Measurements from ENCODE around the gene MACROD2.

The MACROD2 gene

DNA sequence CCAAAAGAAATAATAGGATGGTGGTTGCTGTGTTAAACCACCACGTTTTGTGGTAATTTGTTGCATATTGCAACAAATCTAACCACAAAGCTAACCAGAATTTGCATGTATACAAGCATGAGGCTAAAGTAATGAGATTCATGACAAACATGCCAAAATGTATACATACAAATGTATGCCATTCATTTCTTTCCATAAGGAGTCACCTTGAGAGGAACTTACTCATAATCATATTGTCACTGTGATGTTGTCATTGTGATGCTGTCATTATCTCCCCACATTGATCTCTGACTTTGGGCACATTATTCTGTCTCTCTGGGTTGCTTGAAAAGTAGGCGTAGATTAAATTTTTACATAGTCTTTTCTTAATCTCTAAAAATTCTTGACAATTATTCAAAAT lies 1228.9 kb downstream of the MACROD2 start:
- peaks cover 7% of the 10 kb centered on the region for H3K4me1 ChIP-seq (ENCODE audit: control insufficient read depth, insufficient read depth, low read length)
- H3K9ac ChIP-seq (ENCODE audit: low read depth, low read length), result no peak overlapping the region
- no peaks in the 10 kb centered on the region for H3K9me3 ChIP-seq (ENCODE audit: control insufficient read depth, insufficient read depth, low read length)
- H3K4me3 ChIP-seq (ENCODE audit: low read depth, low read length), result no peak overlapping the region
- no peaks in the 10 kb centered on the region for H3K27me3 ChIP-seq (ENCODE audit: control insufficient read depth, insufficient read depth, low read length)
- H3K36me3 ChIP-seq (ENCODE audit: control insufficient read depth, insufficient read depth, low read length), result no peaks in the 10 kb centered on the region

DNA sequence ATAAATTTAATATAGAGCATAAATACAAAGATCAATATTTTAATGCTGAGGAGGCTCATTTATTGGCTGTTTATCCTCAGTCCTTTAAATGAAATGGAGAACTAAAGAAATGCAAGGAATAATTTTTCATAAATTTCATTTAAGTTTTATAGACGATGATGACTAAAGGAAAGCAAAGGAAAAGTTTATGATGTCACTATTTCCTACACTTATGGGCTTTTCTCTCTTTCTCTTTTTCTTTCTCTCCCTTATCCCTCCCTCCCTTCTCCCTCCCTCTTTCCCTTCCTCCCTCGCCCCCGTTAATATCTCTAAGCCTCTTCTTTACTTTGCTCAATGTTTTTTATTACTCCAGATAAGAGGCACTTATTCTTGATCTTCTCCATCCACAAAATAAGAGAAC lies 1231.8 kb downstream of the MACROD2 start:
- no peak overlapping the region for H3K9ac ChIP-seq (ENCODE audit: low read depth, low read length)
- H3K36me3 ChIP-seq (ENCODE audit: control insufficient read depth, insufficient read depth, low read length), result no peaks in the 10 kb centered on the region
- no peaks in the 10 kb centered on the region for H3K4me1 ChIP-seq (ENCODE audit: control insufficient read depth, insufficient read depth, low read length)
- H3K9me3 ChIP-seq (ENCODE audit: control insufficient read depth, insufficient read depth, low read length), result no peaks in the 10 kb centered on the region
- no peak overlapping the region for H3K4me3 ChIP-seq (ENCODE audit: low read depth, low read length)
- no peaks in the 10 kb centered on the region for H3K27me3 ChIP-seq (ENCODE audit: control insufficient read depth, insufficient read depth, low read length)

DNA sequence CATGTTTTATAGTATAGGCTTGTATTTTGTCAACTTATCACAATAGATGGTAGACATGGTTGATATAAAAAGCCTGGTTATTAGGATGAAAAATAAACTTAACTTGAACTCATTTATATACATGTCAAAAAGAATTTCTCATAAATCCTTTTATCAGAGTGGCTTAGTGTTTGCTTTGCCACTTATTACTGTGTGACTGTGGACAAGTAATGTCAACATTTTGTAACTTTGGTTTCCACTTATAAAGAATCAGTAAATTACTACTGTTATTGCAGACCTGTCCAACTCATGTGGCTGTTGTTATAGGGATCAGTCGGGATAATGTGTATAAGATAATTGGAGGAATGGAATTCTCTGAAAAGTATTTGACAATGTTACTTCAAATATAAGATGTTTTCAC lies 1236.9 kb downstream of the MACROD2 start:
- Histone ChIP-seq H3K27me3 (ENCODE audit: control insufficient read depth, insufficient read depth, low read length) (no peaks in the 10 kb centered on the region), H3K9me3 (ENCODE audit: control insufficient read depth, insufficient read depth, low read length) (no peaks in the 10 kb centered on the region), H3K9ac (ENCODE audit: low read depth, low read length) (no peak overlapping the region), H3K4me3 (ENCODE audit: low read depth, low read length) (no peak overlapping the region), H3K4me1 (ENCODE audit: control insufficient read depth, insufficient read depth, low read length) (no peaks in the 10 kb centered on the region), H3K36me3 (ENCODE audit: control insufficient read depth, insufficient read depth, low read length) (no peaks in the 10 kb centered on the region)

DNA sequence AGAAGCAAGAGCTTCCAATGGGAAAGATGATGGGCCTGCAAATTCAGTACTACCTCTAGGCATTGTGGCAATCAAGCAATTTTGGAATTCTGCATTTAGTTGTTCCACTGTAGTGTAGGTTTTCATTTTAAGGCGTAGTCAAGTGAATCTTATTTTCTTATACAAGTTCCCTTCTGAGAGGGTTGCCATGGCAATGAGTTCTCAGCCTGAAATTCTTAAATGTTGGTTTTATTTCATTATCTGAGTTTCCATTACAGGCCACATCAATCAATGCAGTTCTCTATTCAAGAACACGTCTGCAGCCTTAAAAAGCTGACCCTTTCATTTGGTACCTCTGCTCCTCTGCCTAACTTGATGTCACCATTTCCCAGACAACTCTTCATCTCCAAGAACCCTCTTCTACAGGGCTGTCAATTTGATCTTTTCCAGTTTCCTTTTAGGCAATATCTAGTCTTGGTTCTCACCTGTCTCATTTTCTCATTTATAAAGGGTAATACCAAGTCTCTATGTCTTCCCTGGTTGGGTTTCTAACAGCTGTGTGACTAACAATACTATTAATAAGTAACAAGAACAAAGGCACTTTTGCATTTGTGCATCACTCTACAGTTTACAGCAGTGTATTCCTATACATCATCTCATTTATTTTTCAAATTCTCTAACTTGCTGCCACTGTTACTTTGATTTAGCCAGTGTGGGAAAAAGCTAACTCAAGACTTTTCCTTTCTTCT lies 1240.3 kb downstream of the MACROD2 start:
- H3K4me1 ChIP-seq (ENCODE audit: control insufficient read depth, insufficient read depth, low read length), result no peaks in the 10 kb centered on the region
- H3K27me3 ChIP-seq (ENCODE audit: control insufficient read depth, insufficient read depth, low read length), result no peaks in the 10 kb centered on the region
- H3K9ac ChIP-seq (ENCODE audit: low read depth, low read length), result no peak overlapping the region
- H3K36me3 ChIP-seq (ENCODE audit: control insufficient read depth, insufficient read depth, low read length), result no peaks in the 10 kb centered on the region
- H3K4me3 ChIP-seq (ENCODE audit: low read depth, low read length), result no peak overlapping the region
- no peaks in the 10 kb centered on the region for H3K9me3 ChIP-seq (ENCODE audit: control insufficient read depth, insufficient read depth, low read length)

DNA sequence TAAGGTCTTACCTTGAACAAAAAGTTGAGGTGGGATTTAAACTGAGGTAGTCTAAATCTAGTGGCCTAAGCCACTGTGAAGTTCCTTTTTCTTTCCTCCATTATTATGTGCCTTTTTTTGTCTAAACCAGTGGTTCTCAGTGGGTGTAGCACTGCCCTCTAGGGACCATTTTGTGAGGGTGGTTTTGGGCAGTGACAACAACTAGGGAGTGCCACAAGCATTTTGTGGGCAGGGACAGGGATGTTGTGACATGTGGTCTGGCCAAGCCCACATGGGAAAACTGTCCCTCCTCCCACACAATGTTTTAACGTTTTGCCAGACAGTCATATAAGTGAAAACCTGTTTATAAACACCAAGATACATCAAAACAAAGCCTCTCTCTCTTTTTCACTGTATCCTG lies 1241.5 kb downstream of the MACROD2 start:
- no peaks in the 10 kb centered on the region for H3K36me3 ChIP-seq (ENCODE audit: control insufficient read depth, insufficient read depth, low read length)
- H3K4me1 ChIP-seq (ENCODE audit: control insufficient read depth, insufficient read depth, low read length), result no peaks in the 10 kb centered on the region
- no peak overlapping the region for H3K4me3 ChIP-seq (ENCODE audit: low read depth, low read length)
- H3K9ac ChIP-seq (ENCODE audit: low read depth, low read length), result no peak overlapping the region
- H3K27me3 ChIP-seq (ENCODE audit: control insufficient read depth, insufficient read depth, low read length), result no peaks in the 10 kb centered on the region
- no peaks in the 10 kb centered on the region for H3K9me3 ChIP-seq (ENCODE audit: control insufficient read depth, insufficient read depth, low read length)

DNA sequence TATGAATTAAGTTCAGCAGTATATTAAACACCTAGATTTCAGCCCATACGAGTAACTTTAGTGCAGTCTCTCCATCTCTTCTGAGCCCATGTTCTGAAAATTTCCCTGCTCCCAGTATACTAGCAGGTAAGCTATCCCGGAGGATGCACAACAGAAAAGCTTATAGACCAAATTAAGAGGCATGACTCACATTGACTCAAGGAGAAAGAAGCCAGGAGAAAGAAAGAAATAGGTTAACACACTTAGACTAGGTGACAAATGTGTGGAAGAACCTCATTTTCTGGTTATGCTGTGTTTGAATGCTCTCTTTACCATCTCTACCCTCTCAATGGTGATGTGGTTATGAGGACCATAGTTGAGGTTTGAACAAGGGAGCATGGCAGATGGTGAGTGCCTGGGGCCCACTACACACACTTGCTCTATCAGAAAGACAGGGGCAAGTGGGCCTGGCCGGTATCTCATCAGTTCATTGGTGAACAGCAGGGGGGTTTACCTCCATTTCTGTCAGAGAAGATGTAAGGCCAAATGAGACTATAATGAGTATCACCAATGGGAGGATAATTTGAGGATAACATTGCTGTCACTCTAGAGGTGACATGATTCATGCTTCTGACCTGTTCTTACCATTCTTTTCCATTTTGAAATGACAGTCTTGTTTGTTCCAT lies 1244.4 kb downstream of the MACROD2 start:
- no peak overlapping the region for H3K9ac ChIP-seq (ENCODE audit: low read depth, low read length)
- H3K4me1 ChIP-seq (ENCODE audit: control insufficient read depth, insufficient read depth, low read length), result no peaks in the 10 kb centered on the region
- no peaks in the 10 kb centered on the region for H3K27me3 ChIP-seq (ENCODE audit: control insufficient read depth, insufficient read depth, low read length)
- H3K36me3 ChIP-seq (ENCODE audit: control insufficient read depth, insufficient read depth, low read length), result no peaks in the 10 kb centered on the region
- no peaks in the 10 kb centered on the region for H3K9me3 ChIP-seq (ENCODE audit: control insufficient read depth, insufficient read depth, low read length)
- no peak overlapping the region for H3K4me3 ChIP-seq (ENCODE audit: low read depth, low read length)

DNA sequence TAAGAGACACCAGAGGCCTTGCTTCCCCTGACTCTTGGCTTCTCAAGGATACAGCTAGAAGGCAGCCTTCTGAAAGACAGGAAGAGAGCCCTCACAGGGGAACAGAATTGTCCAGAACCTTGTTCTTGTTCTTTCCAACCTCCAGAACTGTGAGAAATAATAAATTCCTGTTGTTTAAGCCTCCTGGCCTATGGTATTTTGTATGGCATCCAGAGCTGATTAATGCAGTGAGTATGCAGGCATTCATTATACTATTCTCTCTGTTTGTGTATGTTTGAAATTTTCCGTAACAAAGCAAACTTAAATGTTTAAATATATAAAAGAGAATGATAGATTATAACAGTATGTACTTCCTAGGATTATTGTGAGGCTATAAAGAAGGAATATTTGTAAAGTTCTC lies 1245.5 kb downstream of the MACROD2 start:
- Histone ChIP-seq H3K9me3 (ENCODE audit: control insufficient read depth, insufficient read depth, low read length) (no peaks in the 10 kb centered on the region), H3K36me3 (ENCODE audit: control insufficient read depth, insufficient read depth, low read length) (no peaks in the 10 kb centered on the region), H3K4me1 (ENCODE audit: control insufficient read depth, insufficient read depth, low read length) (no peaks in the 10 kb centered on the region), H3K4me3 (ENCODE audit: low read depth, low read length) (no peak overlapping the region), H3K27me3 (ENCODE audit: control insufficient read depth, insufficient read depth, low read length) (no peaks in the 10 kb centered on the region), H3K9ac (ENCODE audit: low read depth, low read length) (no peak overlapping the region)

DNA sequence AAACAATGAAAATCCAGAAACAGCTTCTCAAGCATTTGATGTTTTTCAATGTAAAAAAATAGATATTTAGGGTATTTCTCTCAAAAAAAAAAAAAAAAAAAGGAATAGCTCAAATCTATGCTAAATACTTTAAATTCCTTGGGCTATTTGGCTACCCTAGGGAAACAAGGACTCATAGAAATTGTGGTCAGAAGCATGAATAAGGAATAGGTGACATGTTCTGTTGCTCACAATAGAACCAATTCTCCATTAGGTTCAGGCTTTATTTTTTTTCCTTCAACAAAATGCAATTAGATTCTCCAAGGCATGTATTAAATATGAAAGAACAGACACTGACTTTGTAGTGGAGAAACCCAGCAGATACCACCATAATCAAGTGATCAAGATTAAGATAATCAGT lies 1246.4 kb downstream of the MACROD2 start:
- Histone ChIP-seq H3K9me3 (ENCODE audit: control insufficient read depth, insufficient read depth, low read length) (no peaks in the 10 kb centered on the region), H3K4me1 (ENCODE audit: control insufficient read depth, insufficient read depth, low read length) (no peaks in the 10 kb centered on the region), H3K27me3 (ENCODE audit: control insufficient read depth, insufficient read depth, low read length) (no peaks in the 10 kb centered on the region), H3K9ac (ENCODE audit: low read depth, low read length) (no peak overlapping the region), H3K4me3 (ENCODE audit: low read depth, low read length) (no peak overlapping the region), H3K36me3 (ENCODE audit: control insufficient read depth, insufficient read depth, low read length) (no peaks in the 10 kb centered on the region)

DNA sequence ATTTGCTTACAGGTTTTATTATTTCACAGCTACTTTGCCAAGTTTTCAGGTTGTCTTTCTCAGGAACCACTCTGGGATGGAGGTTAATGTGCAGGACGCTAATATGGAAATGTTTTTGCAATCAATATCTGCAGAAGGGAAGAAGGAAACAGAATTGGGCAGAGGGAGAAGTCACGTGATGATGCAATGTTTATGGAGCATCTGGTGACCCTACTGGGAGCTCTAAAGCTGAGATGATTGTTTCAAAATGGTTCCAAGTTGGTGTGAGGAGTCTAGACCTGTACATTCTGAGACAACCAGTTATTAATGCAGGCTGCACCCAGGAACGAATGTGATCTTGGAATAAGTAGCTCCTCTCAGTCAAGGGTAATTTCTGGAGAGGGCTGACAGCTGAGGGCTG lies 1247.5 kb downstream of the MACROD2 start:
- Histone ChIP-seq H3K4me3 (ENCODE audit: low read depth, low read length) (no peak overlapping the region), H3K9me3 (ENCODE audit: control insufficient read depth, insufficient read depth, low read length) (no peaks in the 10 kb centered on the region), H3K36me3 (ENCODE audit: control insufficient read depth, insufficient read depth, low read length) (no peaks in the 10 kb centered on the region), H3K4me1 (ENCODE audit: control insufficient read depth, insufficient read depth, low read length) (no peaks in the 10 kb centered on the region), H3K27me3 (ENCODE audit: control insufficient read depth, insufficient read depth, low read length) (no peaks in the 10 kb centered on the region), H3K9ac (ENCODE audit: low read depth, low read length) (no peak overlapping the region)

DNA sequence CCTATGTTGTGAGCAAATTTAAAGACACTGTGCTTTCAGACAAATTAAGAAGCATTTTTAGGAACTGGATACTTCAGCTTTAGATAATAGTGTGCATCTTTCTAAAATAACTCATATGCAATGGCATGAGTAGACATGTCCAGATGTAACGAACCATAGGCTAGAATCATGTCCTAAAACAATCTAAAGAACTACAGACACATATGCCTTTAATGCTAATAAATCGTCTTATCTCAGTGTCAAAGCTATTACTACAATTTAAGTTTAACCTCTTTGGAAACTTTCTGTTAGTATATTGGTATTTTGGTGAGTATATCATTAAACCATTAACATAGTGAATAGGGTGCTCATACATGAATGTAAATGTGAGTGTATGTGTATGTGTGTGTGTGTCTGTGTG lies 1250.6 kb downstream of the MACROD2 start:
- Histone ChIP-seq H3K9ac (ENCODE audit: low read depth, low read length) (no peak overlapping the region), H3K4me3 (ENCODE audit: low read depth, low read length) (no peak overlapping the region), H3K36me3 (ENCODE audit: control insufficient read depth, insufficient read depth, low read length) (no peaks in the 10 kb centered on the region), H3K4me1 (ENCODE audit: control insufficient read depth, insufficient read depth, low read length) (peaks cover 3% of the 10 kb centered on the region), H3K9me3 (ENCODE audit: control insufficient read depth, insufficient read depth, low read length) (no peaks in the 10 kb centered on the region), H3K27me3 (ENCODE audit: control insufficient read depth, insufficient read depth, low read length) (no peaks in the 10 kb centered on the region)

DNA sequence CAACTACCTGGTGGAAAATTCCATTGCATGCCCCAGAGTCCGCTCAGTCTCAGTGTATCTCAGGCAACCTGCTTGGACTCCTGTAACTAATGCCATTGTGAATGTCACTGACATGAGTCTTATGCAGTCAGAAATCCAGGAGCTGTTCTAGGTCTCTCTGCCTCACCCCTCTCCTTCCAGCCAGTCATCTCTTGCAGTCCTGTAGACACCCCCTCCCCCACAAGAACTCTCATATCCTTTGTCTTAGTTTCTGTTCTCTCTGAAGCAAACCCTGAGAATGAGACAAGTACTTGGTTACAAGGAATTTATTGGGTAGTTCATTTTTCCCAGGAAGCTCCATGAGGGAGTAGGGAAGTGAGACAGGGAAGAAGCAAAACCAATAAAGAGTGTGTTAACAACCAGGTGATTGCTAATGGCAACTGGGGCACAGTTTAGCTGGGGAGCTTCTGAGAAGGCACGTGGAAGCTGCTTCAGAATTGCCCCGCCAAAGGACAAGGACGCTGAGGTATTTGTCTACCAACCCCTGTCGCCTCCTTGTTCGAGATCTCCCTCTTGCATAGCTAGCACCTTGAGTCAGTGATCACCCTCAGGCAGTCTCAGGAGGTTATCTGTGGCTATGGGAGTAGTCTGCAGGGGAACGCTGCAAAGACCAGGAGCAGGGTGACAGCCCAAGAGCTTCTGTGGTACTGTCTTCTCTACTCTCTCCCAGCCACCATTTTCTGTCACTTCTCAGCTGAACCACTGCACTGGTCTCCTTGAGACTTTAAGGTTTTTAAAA lies 1253.5 kb downstream of the MACROD2 start:
- Histone ChIP-seq H3K27me3 (ENCODE audit: control insufficient read depth, insufficient read depth, low read length) (no peaks in the 10 kb centered on the region), H3K9me3 (ENCODE audit: control insufficient read depth, insufficient read depth, low read length) (no peaks in the 10 kb centered on the region), H3K36me3 (ENCODE audit: control insufficient read depth, insufficient read depth, low read length) (no peaks in the 10 kb centered on the region), H3K9ac (ENCODE audit: low read depth, low read length) (no peak overlapping the region), H3K4me3 (ENCODE audit: low read depth, low read length) (no peak overlapping the region), H3K4me1 (ENCODE audit: control insufficient read depth, insufficient read depth, low read length) (peaks cover 3% of the 10 kb centered on the region)

DNA sequence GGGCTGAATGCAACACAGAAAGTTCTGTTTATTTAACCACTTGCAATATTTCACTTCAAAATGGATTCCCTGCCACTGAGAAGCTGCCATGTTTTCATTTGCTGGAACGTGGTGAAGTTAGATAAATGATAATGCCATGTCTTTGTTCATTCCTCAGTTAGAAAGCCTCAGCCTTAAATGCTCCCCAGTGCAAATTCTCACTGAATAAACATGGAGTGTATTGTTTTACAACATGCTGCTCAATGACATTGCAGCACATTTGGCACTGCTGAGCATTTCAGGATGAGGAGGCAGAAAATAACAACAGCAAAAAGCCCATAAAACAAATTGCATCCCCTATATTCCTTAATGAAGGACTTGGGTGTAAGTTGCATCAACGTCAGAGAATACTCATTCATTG lies 1255.9 kb downstream of the MACROD2 start:
- Histone ChIP-seq H3K9me3 (ENCODE audit: control insufficient read depth, insufficient read depth, low read length) (no peaks in the 10 kb centered on the region), H3K36me3 (ENCODE audit: control insufficient read depth, insufficient read depth, low read length) (no peaks in the 10 kb centered on the region), H3K4me1 (ENCODE audit: control insufficient read depth, insufficient read depth, low read length) (peaks cover 3% of the 10 kb centered on the region), H3K4me3 (ENCODE audit: low read depth, low read length) (no peak overlapping the region), H3K9ac (ENCODE audit: low read depth, low read length) (no peak overlapping the region), H3K27me3 (ENCODE audit: control insufficient read depth, insufficient read depth, low read length) (no peaks in the 10 kb centered on the region)

Measured in iPS-15b (cell line).